T-cell (primary cell): ENCODE data around the gene ARMC6. TPM values are rescaled to one million over a fixed set of nuclear protein-coding genes. Genes with fewer than 3 reads are reported as not detected.

Experiments used
- ATAC-seq, 4 experiments: fragments of 200-7000 bp in 3 of 4; fragments of 150-1000 bp in 1 of 4; cut with Tn5 transposase; replicated peaks in 1 of 4; 1 replicate in 3 of 4; 2 replicates in 1 of 4; pipeline ENCODE4 v1.10.0; 2021; ENCODE audit warnings: moderate library complexity in 3 of 4, mild to moderate bottlenecking in 2 of 4, moderate number of reproducible peaks in 1 of 4
- CTCF ChIA-PET, 2 donors: fragments of 300-600 bp; sonication (Branson Sonifier 250); formaldehyde crosslinking; loops; one replicate each; lab custom pipeline; 2022; ENCODE audit warnings: antibody characterized with exemption in 2 of 2; lab: Charles Lee
- POLR2A ChIA-PET, 2 donors: fragments of 300-600 bp; sonication (Branson Sonifier 250); formaldehyde crosslinking; loops; one replicate each; lab custom pipeline; 2022; ENCODE audit warnings: antibody characterized with exemption in 2 of 2; lab: Charles Lee
- DNase-seq, 35 experiments: peaks; one replicate each; pipeline versions ENCODE4 v3.0.0 to v3.0.0-alpha.2; 2013 to 2023
- H3K27ac ChIP-seq: one replicate; pipeline ENCODE4 v1.5.1; 2013; ENCODE audit warnings: low read length
- H3K27me3 ChIP-seq, 2 experiments: replicated peaks in 1 of 2; 1 replicate in 1 of 2; 2 replicates in 1 of 2; pipeline versions ENCODE4 v1.6.1 to v1.7.0; 2013; ENCODE audit warnings: low read length in 1 of 2, mixed read lengths in 1 of 2; ENCODE audit not compliant: control insufficient read depth in 2 of 2, insufficient read depth in 2 of 2; ENCODE audit errors: extremely low read depth in 1 of 2
- H3K36me3 ChIP-seq, 2 donors: 1 replicate in 1 of 2; 2 replicates in 1 of 2; pipeline versions ENCODE4 v1.6.1 to v1.7.0; 2013; ENCODE audit warnings: low read length in 1 of 2; ENCODE audit not compliant: control insufficient read depth in 2 of 2, insufficient read depth in 1 of 2; ENCODE audit errors: extremely low read depth in 1 of 2
- H3K4me1 ChIP-seq, 2 experiments: 1 replicate in 1 of 2; 2 replicates in 1 of 2; pipeline versions ENCODE4 v1.6.1 to v1.7.0; 2013; ENCODE audit warnings: low read length in 2 of 2, mixed read lengths in 1 of 2; ENCODE audit not compliant: insufficient read depth in 2 of 2, control insufficient read depth in 1 of 2; ENCODE audit errors: extremely low read depth in 1 of 2
- H3K4me3 ChIP-seq, 2 donors: 1 replicate in 1 of 2; 2 replicates in 1 of 2; pipeline versions ENCODE4 v1.5.1 to v1.7.0; 2013; ENCODE audit warnings: mild to moderate bottlenecking in 2 of 2, low read length in 1 of 2, moderate library complexity in 1 of 2; ENCODE audit not compliant: control insufficient read depth in 1 of 2; ENCODE audit errors: extremely low read depth in 1 of 2
- H3K9me3 ChIP-seq: 2 replicates; pipeline ENCODE4 v1.7.0; 2013
- H3K27ac Mint-ChIP-seq, 2 donors: one replicate each; pipeline ENCODE4 v1.8.0; 2020 to 2021; ENCODE audit warnings: mild to moderate bottlenecking in 2 of 2, mixed read lengths in 2 of 2
- H3K27me3 Mint-ChIP-seq, 2 donors: one replicate each; pipeline ENCODE4 v1.8.0; 2021 to 2022; ENCODE audit warnings: mixed read lengths in 2 of 2
- H3K36me3 Mint-ChIP-seq: one replicate; pipeline ENCODE4 v1.8.0; 2021; ENCODE audit warnings: mixed read lengths
- H3K4me1 Mint-ChIP-seq, 3 donors: one replicate each; pipeline ENCODE4 v1.8.0; 2020 to 2022; ENCODE audit warnings: mixed read lengths in 3 of 3, mild to moderate bottlenecking in 1 of 3
- H3K4me3 Mint-ChIP-seq, 3 donors: one replicate each; pipeline ENCODE4 v1.8.0; 2020 to 2022; ENCODE audit warnings: mild to moderate bottlenecking in 3 of 3, mixed read lengths in 3 of 3, moderate library complexity in 3 of 3
- H3K9me3 Mint-ChIP-seq, 3 donors: one replicate each; pipeline ENCODE4 v1.8.0; 2020 to 2022; ENCODE audit warnings: mixed read lengths in 3 of 3
- WGBS: methylation state at CpG from one replicate; pipeline ENCODE4 v1.1.5; 2013; ENCODE audit warnings: missing lambda C conversion rate; ENCODE audit not compliant: insufficient coverage; 5-methylcytosine and 5-hydroxymethylcytosine counted together
- total RNA-seq, 35 experiments: library from RNA in 6 of 35; stranded (reverse) in 6 of 35; fragments of 120-200 nt in 1 of 35; gene quantifications; one replicate each; pipeline versions ENCODE4 v1.2.1 to v1.2.4 and lab custom pipeline; 2013 to 2026

ARMC6 gene
- total RNA-seq, 5 donors from 2014 or later (not counting 1 experiment from before 2014, with no cell fraction given) = 12.8 to 22.7 (median 18.7) TPM

DNA sequence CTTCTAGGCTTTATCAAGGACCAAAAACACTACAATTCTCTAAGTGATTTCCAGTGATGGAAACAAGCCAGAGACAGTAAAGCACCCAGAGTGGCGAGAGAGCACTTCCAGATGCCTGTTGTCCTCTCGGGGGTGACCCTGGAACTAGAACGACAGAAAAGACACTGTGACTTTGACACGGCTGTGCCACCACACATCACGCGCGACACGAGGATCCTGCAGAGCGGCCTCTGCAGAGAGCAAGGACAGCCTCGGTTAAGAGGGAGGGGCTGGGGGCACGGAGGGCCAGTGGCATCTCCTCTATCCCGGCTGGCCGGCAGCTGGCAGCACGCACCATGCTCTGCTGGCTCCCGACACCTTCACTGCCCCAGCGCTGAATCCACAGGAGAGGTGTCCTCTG, 42.4 kb upstream of the ARMC6 start:
- CTCF ChIA-PET = no interaction called here
- no peak overlapping the region for H3K4me3 ChIP-seq
- no peaks in the 10 kb centered on the region for H3K9me3 ChIP-seq
- Mint-ChIP-seq H3K4me1 (no peaks in the 10 kb centered on the region), H3K27me3 (peaks cover 0 to 4% of the 10 kb centered on the region in 2 donors), H3K36me3 (peaks cover 30% of the 10 kb centered on the region), H3K4me3 (no peak overlapping the region), H3K9me3 (no peaks in the 10 kb centered on the region), H3K27ac (no peak overlapping the region)
- ATAC-seq (no peak), DNase-seq (no peak)
- POLR2A ChIA-PET = no interaction called here
- H3K4me1 ChIP-seq = no peaks in the 10 kb centered on the region
- peaks cover 0 to 9% of the 10 kb centered on the region in 2 experiments for H3K27me3 ChIP-seq
- H3K27ac ChIP-seq = no peak overlapping the region
- peaks cover 18 to 34% of the 10 kb centered on the region in 2 donors for H3K36me3 ChIP-seq
- WGBS = 94% methylated on average over 10 of the region's 16 CpGs

DNA sequence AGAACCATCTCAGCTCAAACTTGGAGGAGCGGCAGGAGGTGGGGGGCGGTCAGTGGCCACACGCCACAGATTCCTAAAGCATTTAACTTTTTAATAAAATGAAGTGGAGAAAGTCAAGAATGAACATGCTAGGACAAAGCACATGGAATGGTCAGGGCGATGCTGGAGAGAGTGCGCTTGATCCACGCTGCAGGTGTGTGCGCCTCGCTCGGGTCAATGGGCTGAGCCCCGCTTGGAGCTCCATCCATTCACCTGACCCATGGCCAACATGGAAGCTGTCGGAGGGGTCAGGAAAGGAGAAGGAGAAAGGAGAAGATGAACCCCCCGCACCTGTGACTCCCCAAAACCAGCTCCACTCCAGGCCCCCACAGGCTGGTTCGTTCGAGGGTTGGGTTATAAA, 41.9 kb upstream of the ARMC6 start:
- Histone ChIP-seq H3K9me3 (no peaks in the 10 kb centered on the region), H3K4me1 (no peaks in the 10 kb centered on the region), H3K27ac (no peak overlapping the region), H3K27me3 (peaks cover 0 to 8% of the 10 kb centered on the region in 2 experiments), H3K4me3 (no peak overlapping the region), H3K36me3 (peaks cover 18 to 34% of the 10 kb centered on the region in 2 donors)
- no peak overlapping the region for H3K27ac Mint-ChIP-seq
- no peaks in the 10 kb centered on the region for H3K4me1 Mint-ChIP-seq
- ChIA-PET CTCF (no interaction called here), POLR2A (no interaction called here)
- H3K27me3 Mint-ChIP-seq = peaks cover 0 to 3% of the 10 kb centered on the region in 2 donors
- H3K36me3 Mint-ChIP-seq = peaks cover 30% of the 10 kb centered on the region
- no peaks in the 10 kb centered on the region for H3K9me3 Mint-ChIP-seq
- ATAC-seq (no peak), DNase-seq (no peak)
- H3K4me3 Mint-ChIP-seq = no peak overlapping the region
- WGBS = no CpG with 5 or more reads among the region's 14 CpGs

DNA sequence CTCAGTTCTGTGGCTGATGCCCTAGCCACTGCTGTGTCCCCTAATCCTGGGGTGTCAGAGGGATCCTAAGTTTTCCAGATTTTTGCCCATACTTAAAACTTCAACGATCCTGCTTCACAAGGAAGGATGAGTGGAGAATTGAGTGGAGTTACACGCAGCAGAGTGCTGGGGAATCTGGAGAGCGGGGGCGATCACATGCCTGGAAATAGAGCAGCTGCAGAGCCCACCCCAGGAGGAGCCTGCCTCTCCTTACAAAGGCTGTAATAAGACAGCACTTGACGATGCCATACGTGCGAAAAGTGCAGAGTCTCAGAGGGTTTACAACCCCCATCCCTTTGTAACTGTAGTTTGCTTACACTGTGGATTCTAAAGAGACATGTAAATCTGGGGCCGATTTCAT, 40.7 kb upstream of the ARMC6 start:
- CTCF ChIA-PET = no interaction called here
- 100% methylated on average over 1 of the region's 8 CpGs for WGBS
- H3K4me1 ChIP-seq = no peaks in the 10 kb centered on the region
- Mint-ChIP-seq H3K27ac (no peak overlapping the region), H3K27me3 (no peaks in the 10 kb centered on the region), H3K4me3 (no peak overlapping the region), H3K9me3 (no peaks in the 10 kb centered on the region), H3K36me3 (peaks cover 30% of the 10 kb centered on the region), H3K4me1 (peaks cover 0 to under 1% (median 0%) of the 10 kb centered on the region in 3 donors)
- POLR2A ChIA-PET = no interaction called here
- H3K27me3 ChIP-seq = peaks cover 0 to 6% of the 10 kb centered on the region in 2 experiments
- no peak overlapping the region for H3K4me3 ChIP-seq
- ATAC-seq (no peak), DNase-seq (no peak)
- no peak overlapping the region for H3K27ac ChIP-seq
- no peaks in the 10 kb centered on the region for H3K9me3 ChIP-seq
- peaks cover 18 to 34% of the 10 kb centered on the region in 2 donors for H3K36me3 ChIP-seq

DNA sequence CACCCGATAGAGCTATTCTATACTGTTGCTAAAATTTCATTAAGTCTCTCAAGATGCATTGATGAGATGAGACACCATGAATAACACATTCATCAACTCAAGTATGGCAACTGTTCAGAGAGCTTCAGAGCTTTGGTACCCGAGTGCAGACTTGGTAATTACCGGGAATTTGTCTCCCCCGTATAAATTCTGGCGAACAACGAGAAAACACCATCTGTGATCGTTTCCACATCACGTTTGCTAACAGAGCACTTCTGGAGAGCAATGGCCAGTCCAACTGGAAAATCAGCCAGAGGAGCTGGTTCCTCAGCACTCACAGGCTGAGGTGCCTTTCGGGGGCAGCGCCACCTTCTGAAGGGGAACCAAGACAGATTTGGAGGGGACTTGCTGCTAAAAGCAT, 40.3 kb upstream of the ARMC6 start:
- H3K4me1 Mint-ChIP-seq = peaks cover 0 to 3% (median 0%) of the 10 kb centered on the region in 3 donors
- 97% methylated on average over 10 of the region's 10 CpGs for WGBS
- H3K4me3 Mint-ChIP-seq = no peak overlapping the region
- no peaks in the 10 kb centered on the region for H3K9me3 ChIP-seq
- H3K36me3 Mint-ChIP-seq = peaks cover 30% of the 10 kb centered on the region
- ATAC-seq = no peak
- CTCF ChIA-PET = no interaction called here
- DNase-seq = no peak
- no peaks in the 10 kb centered on the region for H3K4me1 ChIP-seq
- POLR2A ChIA-PET = no interaction called here
- no peaks in the 10 kb centered on the region for H3K9me3 Mint-ChIP-seq
- no peaks in the 10 kb centered on the region for H3K27me3 Mint-ChIP-seq
- H3K27ac ChIP-seq = no peak overlapping the region
- H3K4me3 ChIP-seq = no peak overlapping the region
- H3K27ac Mint-ChIP-seq = no peak overlapping the region
- H3K36me3 ChIP-seq = peaks cover 18 to 34% of the 10 kb centered on the region in 2 donors
- peaks cover 0 to 2% of the 10 kb centered on the region in 2 experiments for H3K27me3 ChIP-seq

DNA sequence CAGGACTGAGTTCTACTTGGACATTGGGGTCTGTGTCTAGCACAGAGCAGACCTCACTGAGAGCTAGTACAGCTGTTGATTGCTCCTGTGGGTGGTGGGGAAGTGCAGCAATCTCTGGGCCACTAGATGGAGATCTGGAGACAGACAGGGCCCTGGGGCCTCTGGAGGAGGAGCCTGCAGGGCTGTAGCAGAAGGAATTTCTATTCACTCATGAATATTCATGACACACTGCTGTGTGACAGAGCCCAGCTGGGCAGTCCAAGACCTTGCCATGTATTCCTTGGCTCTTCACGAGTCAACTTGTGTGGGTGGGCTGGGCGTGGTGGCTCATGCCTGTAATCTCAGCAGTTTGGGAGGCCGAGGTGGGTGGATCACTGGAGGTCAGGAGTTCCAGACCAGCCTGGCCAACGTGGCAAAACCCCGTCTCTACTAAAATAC, 37.6 kb upstream of the ARMC6 start:
- POLR2A ChIA-PET = no interaction called here
- Histone ChIP-seq H3K4me1 (peaks cover 0 to 19% of the 10 kb centered on the region in 2 experiments), H3K36me3 (peaks cover 18 to 49% of the 10 kb centered on the region in 2 donors), H3K27me3 (no peaks in the 10 kb centered on the region), H3K9me3 (no peaks in the 10 kb centered on the region), H3K4me3 (no peak overlapping the region), H3K27ac (no peak overlapping the region)
- peaks cover 41% of the 10 kb centered on the region for H3K36me3 Mint-ChIP-seq
- no peak overlapping the region for H3K4me3 Mint-ChIP-seq
- DNase-seq (peak in 2 of 35 experiments; percentile 10 to 14), ATAC-seq (no peak)
- H3K9me3 Mint-ChIP-seq = no peaks in the 10 kb centered on the region
- peaks cover 21 to 27% (median 22%) of the 10 kb centered on the region in 3 donors for H3K4me1 Mint-ChIP-seq
- CTCF ChIA-PET = no interaction called here
- 100% methylated on average over 2 of the region's 5 CpGs for WGBS
- H3K27ac Mint-ChIP-seq = no peak overlapping the region
- no peaks in the 10 kb centered on the region for H3K27me3 Mint-ChIP-seq

DNA sequence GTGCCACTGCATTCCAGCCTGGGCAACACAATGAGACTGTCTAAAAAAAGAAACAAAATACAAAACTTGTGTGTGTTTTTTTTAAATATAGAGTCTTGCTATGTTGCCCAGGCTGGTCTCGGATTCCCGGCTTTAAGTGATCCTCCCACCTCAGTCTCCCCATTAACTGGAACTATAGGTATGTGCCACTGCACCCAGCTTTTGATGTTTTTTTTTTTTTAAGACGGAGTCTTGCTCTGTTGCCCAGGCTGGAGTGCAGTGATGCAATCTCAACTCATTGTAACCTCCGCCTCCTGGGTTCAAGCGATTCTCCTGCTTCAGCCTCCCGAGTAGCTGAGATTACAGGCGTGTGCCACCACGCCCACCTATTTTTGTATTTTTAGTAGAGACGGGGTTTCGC, 37.1 kb upstream of the ARMC6 start:
- Mint-ChIP-seq H3K27ac (no peak overlapping the region), H3K27me3 (no peaks in the 10 kb centered on the region), H3K9me3 (no peaks in the 10 kb centered on the region), H3K36me3 (peaks cover 39% of the 10 kb centered on the region), H3K4me1 (peaks cover 21 to 27% (median 22%) of the 10 kb centered on the region in 3 donors), H3K4me3 (no peak overlapping the region)
- peaks cover 17 to 52% of the 10 kb centered on the region in 2 donors for H3K36me3 ChIP-seq
- no peak overlapping the region for H3K4me3 ChIP-seq
- POLR2A ChIA-PET = no interaction called here
- no peak for ATAC-seq
- H3K9me3 ChIP-seq = no peaks in the 10 kb centered on the region
- no peak overlapping the region for H3K27ac ChIP-seq
- peaks cover 0 to 19% of the 10 kb centered on the region in 2 experiments for H3K4me1 ChIP-seq
- 98% methylated on average over 7 of the region's 10 CpGs for WGBS
- CTCF ChIA-PET = no interaction called here
- no peak for DNase-seq
- H3K27me3 ChIP-seq = no peaks in the 10 kb centered on the region
